HL-60/S4 treated with phorbol 12-myristate 13-acetate at 8.2 ng/mL for 4 days and 3 days (cell line): Measurements from ENCODE around the gene ACACA.

Experiments used
- in situ Hi-C: fragments of 300-500 bp; cut with MboI; formaldehyde crosslinking; loops from 2 replicates; pipeline ENCODE4 v1.15.0; 2022; ENCODE audit warnings: low sequenced_read_pairs

Gene ACACA

DNA sequence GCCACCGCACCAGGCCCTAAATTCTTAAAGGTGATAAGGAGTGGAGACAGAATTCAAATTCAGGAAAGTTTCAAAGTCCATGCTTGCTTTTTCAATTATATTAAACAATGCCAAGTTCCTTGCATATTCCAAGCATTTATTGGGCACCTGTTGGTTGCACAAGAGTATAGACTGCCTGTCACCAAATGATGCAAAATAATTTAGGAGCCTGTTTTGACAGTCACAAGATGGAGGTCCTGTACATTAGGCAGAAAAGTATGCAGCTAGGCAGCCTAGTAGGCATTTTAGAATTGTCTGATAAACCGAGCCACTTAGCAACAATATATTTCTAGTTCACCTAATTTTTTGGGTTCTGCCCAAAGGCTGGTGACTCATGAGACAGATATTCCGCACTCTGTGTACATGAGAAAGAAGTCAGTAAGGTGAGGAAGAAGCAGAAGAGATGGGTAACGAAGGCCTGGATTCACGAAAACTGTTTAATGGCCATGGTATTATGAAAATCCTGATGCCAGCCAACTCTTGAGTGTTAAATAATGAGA lies 7.3 kb downstream of the ACACA start:
- in situ Hi-C loops: no loop called here

DNA sequence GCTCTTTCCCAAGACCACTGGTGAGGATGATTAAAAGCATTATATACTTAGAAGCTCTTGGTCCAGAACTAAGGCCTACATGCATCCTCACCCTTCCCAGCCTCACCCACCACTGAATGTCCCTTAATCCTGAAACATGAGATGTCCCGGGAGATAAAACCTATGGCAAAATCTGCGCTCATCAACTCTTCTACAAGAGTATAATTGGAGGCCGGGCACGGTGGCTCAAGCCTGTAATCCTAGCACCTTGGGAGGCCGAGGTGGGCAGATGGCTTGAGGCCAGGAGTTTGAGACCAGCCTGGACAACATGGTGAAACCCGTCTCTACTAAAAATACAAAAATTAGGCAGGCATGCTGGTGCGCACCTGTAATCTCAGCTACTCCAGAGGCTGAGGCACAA lies 13.3 kb downstream of the ACACA start:
- in situ Hi-C loops: no loop called here

DNA sequence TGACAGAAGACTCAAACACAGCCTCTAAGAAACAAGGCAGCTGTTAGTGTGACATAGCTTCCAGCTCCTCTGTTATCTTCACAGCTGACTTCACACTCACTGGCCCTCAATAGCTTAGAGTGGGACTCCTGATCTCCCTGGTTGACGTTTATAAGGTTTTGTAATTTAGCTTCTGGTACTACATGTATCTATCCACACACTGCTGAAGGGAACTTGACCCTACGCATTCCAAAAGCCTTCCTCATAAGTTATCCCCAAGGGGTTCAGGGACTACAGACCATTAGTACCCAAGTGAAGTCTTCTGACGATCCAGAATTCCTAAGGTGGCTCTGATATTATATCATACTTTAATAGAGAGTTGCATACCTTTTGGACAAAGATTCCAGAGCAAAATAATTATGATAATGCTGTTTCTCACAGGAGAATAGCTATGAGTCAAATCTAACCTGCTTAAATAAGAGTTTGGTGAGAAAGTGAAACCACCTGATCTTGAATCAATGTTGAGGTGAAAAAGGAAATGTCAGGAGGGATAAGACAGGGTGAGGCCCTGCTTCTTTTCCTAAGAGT lies 14.5 kb downstream of the ACACA start:
- in situ Hi-C loops: no loop called here

DNA sequence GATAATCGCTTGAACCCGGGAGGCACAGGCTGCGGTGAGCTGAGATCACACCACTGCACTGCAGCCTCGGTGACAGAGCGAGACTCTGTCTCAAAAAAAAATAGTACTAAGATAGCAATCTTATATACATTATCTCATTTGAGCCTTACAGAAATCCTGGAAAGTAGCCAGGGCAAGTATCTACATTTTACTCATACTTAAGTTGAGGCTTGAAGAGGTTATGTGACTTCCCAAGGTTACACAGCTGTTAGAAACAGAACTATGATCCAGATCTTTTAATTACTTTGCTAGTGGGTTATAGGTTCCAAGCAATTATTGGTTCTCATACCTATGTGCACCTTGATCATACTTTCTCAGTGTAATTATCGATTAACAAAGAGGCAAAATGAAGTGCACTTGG lies 15.5 kb downstream of the ACACA start:
- in situ Hi-C loops: no loop called here

DNA sequence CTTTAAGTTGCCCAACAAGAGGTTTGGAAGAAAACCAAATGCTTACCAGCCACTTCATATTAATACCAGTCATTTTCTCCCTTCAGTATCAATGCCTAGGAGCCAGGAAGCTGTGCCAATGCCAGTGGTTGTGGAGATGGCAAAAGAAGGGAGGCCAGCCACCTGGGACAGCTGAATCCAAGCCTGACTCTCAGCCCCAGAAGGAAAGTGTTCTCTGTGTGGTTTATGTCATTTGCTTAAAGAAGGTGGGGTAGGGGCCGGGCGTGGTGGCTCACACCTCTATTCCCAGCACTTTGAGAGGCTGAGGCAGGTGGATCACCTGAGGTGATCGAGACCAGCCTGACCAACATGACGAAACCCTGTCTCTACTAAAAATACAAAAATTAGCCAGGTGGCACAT lies 17.5 kb downstream of the ACACA start:
- in situ Hi-C loops: no loop called here

DNA sequence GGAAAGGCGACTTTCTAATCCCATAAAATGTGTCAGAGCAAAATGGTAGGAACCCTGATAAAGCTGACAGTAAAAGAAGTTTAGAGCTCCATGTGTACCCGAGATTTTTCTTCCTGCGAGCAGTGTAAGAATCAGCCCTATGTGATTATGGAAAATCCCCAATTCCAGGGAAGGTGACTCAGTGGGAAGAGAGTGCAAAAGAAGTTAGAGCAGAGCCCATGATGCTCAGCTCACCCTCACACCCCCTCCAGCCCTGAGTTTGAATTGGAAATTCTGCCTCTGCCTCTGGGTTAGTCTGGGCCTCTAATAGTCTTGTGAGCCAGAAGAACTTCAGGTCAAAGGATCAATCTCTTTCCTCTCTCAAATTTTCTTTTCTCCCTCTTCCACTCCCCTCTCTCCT lies 18.4 kb downstream of the ACACA start:
- in situ Hi-C loops: no loop called here

DNA sequence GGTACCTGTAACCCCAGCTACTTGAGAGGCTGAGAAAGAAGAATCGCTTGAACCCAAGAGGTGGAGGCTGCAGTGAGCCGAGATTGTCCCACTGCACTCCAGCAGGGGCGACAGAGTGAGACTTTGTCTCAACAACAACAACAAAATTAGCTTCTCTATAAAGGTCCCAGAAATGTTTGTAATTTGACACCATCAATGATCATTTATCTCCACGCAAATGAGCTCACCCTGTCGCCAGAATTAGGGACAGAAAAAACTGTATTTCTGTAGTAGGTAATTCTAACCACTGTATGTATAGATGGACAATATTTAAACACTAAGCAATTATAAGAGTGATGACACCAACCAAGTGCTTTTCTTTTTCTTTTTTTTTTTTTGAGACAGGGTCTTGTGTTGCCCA lies 20.2 kb downstream of the ACACA start:
- in situ Hi-C loops: no loop called here

DNA sequence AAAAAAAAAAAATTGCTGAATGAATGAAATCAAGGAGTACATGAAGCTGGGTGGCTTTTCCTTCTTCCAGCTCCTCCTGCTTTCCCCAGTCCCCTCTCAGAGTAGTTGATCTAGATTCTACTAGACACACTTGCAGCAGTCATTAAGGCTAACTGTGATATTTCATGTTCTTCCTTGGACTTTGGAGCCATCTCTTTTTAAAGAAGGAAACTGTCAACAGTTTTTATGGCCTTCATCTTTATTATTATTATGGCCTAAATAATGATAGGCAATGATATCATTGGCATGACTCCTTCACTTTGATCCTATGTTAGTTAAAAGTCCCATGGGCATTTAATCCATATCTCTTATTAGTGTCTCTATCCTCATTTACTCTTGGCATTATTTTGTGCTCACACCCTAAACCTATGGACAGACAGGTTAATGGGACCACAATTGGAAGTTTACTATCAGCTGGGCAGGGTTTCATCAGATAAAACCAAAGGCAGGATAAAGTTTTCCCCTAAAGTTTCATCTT lies 21.1 kb downstream of the ACACA start:
- in situ Hi-C loops: no loop called here

DNA sequence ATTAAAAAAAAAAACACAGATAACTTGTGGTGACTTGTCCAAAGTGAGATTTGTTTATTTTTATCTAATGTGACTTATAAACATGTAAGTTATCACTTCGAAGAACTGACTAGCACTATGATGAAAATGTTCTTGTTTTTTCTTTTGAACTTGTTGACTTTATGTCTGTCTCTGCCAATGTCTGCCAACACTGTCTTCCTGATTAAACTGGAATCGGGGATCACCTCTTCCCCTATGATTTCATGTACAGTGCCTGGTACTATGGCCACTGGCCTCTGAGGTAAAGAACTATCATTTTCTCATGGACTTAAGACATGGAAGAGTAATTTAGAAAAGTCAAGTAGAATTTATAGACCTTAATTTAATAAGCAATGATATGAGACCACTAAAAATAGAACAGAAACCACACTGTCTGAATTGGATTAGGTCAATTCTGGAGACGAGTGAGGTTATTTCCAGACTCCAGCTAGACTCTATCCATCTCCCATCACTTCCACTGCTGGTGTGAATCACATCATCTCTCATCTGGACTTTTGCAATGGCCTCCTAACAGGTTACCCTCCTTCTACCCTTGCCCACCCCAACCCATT lies 22.0 kb downstream of the ACACA start:
- in situ Hi-C loops: no loop called here

DNA sequence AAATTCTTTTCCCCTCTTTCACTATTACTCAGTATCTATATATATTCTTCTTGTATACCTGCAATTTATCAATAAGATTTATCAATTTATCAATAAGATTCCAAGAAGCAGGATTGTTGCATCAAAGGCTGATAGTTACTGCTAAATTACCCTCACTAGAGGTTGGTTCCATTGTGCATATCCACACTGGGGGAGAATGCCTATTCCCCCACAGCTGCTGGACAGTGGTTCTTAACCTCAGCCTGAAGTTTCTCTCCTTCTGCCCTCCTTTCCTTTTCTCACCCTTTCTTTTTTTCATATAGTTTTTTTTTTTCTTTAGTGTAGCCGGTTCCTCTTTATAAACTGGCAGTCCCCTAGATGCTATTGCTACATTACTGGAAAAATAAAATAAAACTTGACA lies 24.6 kb downstream of the ACACA start:
- in situ Hi-C loops: no loop called here

DNA sequence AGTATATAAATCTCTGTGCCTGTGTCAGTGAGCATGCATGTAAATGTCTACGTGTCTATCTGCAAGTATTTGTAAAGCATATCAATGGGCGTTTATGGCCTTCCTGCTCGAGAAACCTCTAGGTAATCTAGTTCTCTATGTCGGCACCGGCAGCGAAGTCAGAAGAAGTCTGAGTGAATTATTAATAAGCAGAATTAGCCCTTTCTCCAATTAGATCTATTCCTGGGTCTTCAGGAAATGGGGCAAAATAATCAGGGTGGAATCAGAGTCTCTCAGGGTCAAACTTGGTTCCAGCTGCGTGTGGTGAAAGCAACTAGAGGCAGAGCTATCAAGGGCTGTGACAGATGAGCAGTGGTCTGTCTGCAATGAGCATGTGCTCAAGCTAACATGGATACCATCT lies 30.9 kb downstream of the ACACA start, which contains the start of gene C17orf78:
Gene C17orf78, plus strand, starts transcription at position 280 of the 400 bp plus-strand sequence. Its CDS starts 108 bp downstream, at position 388.
- in situ Hi-C loops: no loop called here

DNA sequence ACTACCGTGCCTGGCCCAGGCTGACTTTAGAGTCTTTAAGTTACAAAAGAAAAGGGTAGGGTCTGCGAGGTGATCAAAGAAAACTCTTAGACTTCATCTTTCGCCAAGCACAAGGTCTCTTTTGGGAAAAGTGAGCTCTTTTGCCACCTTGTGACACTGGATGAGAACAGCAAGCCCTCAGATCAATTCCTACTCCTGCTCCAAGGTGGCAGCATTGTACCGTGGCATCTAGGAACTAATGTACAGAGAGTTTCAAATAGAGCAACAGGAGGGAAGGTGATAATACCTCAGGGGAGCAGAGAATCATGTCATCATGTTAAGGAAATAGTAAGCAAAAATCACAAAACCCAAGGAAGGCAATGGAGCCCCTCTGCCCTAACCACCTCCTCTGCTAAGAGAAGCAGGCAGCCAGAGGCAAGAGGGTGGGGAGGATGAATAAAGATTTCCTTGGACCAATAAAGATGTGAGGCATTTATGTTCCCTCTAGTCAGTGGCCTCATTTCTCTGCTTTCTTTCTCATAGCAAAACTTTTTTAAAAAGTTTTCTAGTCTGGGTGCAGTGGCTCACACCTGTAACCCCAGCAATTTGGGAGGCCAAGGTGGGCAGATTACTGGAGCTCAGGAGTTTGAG lies 33.0 kb downstream of the ACACA start:
- in situ Hi-C loops: loop anchor here (25.0 kb wide), 1 partner anchor 761 kb away; the partner anchor contains the start of gene MRM1

DNA sequence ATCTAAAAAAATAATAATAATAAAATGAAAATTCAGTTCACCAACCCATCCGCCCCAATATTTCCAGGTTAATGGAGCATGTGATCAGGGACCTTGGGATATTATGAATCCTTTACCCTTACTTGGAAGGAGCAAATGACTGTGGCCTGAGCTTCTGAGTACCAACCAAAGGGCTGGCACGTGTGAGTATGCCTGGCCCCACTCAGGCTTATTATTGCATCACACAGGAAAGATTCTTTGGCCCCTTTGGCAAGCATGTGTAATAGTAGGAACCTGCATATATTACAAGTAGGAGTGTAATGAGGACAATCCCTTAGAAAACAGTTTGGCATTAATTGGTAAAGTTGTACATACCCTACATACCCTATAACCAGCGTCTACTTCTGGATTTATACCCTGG lies 38.1 kb downstream of the ACACA start:
- in situ Hi-C loops: loop anchor here (25.0 kb wide), 1 partner anchor 756 kb away; the partner anchor contains the start of gene MRM1

DNA sequence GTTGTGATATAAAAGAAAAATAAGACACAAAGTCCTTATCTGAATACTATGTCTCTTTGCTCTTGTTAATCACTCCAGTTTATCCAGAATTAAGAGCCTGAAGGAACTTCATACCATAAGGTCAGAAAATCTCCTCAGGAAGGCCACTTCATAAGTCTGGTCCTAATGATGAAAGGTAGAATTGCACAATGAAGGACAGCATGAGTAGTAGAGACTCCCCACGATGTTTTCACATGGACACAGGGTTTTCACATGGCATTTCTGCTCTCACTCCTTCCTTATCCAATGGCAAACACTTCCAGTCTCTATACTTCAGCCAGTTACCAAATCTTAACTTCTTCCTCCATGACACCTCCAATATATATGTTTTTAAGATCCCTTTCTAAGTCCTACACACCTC lies 41.0 kb downstream of the ACACA start:
- in situ Hi-C loops: loop anchor here (25.0 kb wide), 1 partner anchor 753 kb away; the partner anchor contains the start of gene MRM1

DNA sequence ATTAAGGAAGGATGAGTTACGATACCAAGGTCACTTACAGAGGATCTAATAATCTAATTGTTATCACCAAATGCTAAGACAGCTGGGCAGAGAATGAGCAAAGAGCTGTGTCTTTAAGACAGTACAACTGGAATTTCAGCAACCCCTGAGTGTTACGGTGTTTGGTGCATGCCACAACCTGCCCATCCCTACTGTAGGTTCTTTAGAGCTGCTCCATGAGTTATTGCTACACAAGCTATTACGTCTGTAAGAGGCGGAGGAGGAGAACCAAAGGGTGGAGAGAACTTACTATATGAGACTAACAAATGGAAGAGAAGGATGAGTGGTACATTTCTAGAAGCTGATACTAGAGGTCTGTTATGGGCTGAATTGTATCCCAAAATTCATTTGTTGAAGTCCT lies 45.1 kb downstream of the ACACA start:
- in situ Hi-C loops: loop anchor here (25.0 kb wide), 1 partner anchor 749 kb away; the partner anchor contains the start of gene MRM1

DNA sequence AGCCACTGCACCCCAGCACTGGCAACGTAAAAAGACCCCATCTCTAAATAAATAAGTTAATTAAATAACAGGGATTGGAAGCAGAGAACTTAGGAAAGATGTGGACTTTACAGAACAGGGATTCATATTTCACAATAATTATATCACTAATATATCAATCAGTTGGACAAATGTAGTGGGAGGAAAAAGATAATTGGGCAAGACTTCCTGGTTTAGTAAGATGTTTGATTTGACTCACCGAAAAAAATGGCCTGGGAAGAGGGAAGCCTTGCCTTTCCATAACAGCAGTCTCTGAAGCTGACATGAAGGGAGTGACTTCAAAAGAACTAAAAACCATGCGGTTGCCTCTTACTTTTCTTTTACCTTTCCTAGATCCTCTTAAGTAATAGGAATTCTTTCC lies 46.0 kb downstream of the ACACA start:
- in situ Hi-C loops: loop anchor here (25.0 kb wide), 1 partner anchor 748 kb away; the partner anchor contains the start of gene MRM1

DNA sequence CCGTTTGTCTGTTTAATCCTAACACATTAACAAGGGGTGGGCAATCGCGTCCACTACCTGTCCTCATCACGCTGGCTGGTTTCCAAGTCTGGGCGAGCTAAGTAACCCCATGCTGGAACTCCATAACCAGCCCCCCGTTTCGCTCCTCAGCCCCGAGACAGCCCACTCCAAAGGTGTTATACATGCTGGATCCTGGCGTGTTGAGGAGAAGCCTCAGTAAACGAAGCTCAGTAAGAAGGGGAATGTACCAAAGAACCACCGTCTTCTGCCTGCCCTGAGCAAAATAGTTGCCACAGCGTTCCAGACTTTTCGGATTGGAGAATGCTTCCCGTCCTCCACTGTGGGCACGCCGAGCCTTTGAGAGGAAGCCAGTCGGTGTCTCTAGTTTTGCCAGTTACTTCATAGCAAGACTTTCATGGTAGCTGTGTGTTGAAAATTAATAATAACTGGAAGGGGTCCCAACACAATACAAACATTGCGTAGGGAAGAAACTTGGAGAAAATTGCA lies 46.9 kb downstream of the ACACA start:
- in situ Hi-C loops: loop anchor here (25.0 kb wide), 1 partner anchor 747 kb away; the partner anchor contains the start of gene MRM1

DNA sequence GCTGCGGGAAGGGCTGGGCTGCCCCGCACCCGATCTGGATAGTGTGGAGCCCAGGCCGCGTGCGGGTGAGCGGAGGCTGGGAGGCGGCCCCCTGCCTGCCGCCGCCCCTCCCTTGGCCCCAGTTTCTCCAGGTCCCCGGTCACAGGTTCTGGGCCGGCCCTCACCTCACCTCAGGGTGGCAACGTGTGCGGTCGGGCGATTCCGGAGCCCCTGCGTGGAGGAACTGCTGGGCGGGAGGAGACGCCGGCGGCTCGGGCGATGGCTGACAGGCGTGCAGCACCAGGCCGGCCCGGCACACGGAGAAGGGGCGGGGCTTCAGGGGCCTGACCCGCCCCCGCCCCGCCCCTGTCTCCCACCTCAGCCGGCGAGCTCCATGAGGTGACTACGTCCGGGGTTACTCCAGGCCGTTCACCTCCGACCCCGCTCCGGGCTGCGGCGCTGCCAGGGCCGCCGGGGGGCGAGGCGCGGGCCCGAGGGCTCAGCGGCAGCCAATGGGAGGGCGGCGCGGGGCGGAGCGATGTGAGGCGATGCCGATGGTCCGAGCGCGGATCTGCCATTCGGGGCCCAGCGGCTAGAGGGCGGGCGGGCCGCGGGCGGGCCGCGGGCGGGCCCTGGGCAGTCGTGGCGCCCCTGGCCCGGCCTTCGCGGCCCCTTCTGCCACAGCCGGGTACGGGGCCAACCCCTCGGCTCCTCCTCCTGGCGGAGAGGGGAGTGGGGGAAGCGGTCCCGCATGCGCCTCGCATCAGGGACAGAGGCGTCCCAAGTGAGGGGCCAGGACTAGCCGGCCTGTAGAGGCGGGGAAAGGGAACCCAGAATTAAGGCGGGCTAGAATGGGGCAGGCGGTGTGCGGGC lies 47.6 kb downstream of the ACACA start:
- in situ Hi-C loops: loop anchor here (25.0 kb wide), 1 partner anchor 747 kb away; the partner anchor contains the start of gene MRM1

DNA sequence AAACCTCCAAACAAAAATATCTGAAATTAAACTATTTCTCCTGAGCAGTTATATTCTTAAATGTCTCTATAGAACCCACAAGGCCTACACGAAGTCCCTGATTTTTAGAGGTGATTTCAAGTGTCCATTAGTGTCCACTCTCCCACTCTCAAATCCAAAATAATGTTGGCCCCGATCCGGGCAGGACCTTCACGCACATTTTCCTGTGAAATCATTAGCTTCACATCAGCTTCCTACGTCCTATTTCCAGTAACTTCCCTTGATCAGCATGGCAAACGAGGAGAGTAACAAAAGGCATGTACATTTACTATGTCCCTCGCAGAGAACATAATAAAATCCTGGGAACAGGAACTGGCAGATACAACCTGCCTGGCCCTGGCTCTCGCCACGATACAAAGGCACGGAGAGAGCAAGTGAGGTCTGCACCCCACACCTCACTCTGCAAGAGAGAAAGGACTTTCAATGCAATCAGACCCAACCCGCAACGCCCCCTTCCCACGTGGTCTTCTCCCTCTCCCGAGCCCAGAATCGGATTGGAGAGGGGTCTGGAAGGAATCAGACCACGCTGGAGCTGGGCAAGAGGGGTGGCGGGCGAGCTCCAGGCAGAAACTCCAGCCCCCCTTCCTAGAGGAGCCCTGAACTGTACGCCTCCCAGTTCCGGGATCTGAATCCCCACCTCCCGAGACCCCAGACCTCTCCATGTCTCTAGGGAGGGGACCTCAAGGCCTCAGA lies 48.4 kb downstream of the ACACA start:
- in situ Hi-C loops: loop anchor here (25.0 kb wide), 1 partner anchor 746 kb away; the partner anchor contains the start of gene MRM1
